Sciatic nerve (tissue), 2 donors: ENCODE data around the gene TMEM151A. TPM values are rescaled to one million over a fixed set of nuclear protein-coding genes. Genes with fewer than 3 reads are reported as not detected.
A peak's percentile ranks its signal among the peaks of the same experiment; 100 is the strongest.

ENCODE experiments used
- ATAC-seq: fragments of 200-7000 bp; cut with Tn5 transposase; one replicate; pipeline ENCODE4 v1.9.1; 2020; ENCODE audit warnings: mild to moderate bottlenecking, moderate library complexity
- DNase-seq: peaks from one replicate; pipeline ENCODE4 v3.0.0-alpha.2; 2020; ENCODE audit warnings: low spot score
- intact Hi-C: fragments of 100-400 bp; cut with DNase I; formaldehyde crosslinking; loops from one replicate; pipeline ENCODE4 v1.14.2; 2022
- total RNA-seq: library from RNA; stranded (reverse); fragmentation: NEBNext Ultra II Directional; extraction: Animal tissue kit (Norgen Biotek cat#: 25700); gene quantifications from one replicate; pipeline ENCODE4 v1.2.1, GENCODE V29; 2021
- donor health status: DM: no; HTN: no; CAD: no.
- donor health status: DM: no; HTN: no; CAD: no.

The TMEM151A gene
- total RNA-seq, 1 donor from 2014 or later = 0.31 TPM

DNA sequence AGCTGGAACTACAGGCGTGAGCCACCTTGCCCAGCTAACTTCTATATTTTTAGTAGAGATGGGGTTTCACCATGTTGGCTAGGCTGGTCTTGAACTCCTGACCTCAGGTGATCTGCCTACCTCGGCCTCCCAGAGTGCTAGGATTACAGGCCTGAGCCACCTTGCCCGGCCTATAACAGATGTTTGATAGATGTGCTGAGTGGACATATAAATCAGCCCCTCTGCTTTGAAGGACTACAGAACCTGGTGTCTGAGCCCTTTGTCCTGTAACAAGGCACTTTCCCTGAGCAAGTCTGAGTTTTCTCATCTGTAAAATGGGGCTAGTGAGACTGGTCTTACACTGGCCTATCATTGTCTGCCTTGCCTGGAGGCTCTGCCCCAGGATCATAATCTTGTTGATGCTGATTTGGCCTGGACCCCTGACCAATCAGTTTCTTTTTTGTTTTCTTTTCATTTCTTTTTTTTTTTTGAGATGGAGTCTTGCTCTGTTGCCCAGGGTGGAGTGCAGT, 37.5 kb downstream of the TMEM151A start:
- ATAC-seq = no peak
- intact Hi-C loops = no loop called here
- no peak for DNase-seq

DNA sequence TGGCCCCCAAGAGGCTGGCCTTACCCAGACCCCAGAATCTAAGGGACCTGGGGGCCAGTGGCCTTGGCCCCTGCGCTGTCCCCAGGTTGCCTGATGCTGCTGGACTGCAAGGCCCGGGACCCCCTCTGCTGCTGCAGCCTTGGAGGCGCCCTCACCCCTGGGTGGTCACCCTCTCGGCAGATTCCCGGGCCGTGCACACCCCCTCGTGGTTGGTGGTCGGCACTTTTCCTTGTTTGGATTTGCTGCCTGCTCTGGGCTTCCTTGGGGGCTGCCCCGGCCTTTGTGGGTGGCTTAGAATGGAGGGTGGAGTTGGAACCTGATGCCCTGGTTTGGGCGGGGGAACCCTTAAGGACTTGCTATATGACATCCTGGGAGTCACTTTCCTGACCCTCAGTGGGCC, 39.2 kb downstream of the TMEM151A start:
- intact Hi-C loops = no loop called here
- DNase-seq (no peak), ATAC-seq (no peak)

- DNase-seq = no peak
- ATAC-seq = no peak
- intact Hi-C loops = no loop called here
These were observed 40.1 kb downstream of the TMEM151A start for GRCh38 chr11:66331542-66332370.

DNA sequence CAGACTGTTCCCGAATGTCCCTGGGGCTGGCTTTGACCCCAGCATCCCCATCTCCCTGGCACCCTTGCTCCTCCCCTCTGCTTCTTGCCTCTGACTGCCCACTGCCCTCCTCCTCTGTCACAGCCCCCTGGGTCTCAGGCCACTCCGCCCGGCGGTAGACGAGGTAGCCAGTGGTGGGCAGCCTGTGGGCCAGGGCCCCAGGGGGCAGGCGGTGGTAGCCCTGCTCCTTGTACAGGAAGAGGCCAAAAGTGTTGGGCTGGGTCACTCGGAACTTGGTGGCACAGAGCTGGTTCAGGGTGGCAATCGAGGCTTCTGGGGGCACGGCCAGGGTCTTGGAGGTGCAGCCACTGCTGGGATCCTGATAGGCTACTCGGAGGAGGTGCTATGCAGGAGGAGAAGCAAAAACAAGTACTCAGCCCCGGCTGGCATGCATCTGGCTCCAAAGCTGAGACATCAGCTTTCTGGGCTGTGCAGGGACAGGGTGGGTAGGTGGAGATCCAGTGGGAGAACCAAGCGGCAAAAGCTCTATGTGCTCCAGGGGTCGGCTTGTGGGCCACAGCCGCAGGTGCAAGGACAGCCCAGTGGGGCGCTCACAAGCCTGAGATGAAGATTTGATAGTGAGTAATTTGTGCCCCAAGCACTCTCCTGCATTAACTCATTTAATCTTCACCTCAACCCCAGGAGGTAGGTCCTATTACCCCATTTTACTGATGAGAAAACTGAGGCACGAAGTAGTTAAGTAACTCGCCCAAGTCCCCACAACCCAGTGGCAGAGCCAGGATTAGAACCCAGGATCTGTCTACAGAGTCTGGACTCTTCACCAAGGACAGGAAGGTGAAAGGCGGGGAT, 40.9 kb downstream of the TMEM151A start:
- DNase-seq (no peak), ATAC-seq (no peak)
- intact Hi-C loops = no loop called here

DNA sequence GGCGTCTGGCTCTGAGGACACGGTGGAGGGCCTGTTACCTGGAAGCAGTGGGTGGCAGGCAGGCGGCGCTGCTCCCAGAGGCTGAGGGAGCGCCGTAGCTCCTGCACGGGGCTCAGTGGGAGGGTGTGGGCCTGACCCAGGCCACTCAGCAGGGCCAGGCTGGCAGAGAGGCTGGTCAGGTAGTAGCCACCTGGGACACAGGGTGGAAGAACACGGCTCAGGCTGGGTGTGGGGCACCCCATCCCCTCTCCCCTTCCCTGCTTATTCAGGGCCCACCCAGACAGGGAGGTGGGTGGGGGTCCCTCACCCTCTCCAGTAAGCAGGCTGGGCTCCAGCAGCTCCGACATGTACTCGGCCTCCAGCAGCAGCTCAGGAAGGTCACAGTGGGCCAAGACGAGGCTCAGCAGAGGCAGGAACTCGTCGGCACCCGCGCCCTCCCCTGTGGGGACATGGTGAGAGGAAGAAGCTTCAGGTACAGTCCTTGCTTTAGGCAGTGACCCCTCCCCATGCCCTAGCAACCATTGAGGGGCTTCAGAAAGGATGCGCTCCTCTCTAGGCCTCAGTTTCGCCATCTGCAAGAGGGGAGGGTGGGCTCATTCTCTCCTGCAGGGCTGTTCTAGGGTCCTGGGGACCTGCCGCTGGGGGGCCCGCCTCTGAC, 41.7 kb downstream of the TMEM151A start:
- ATAC-seq = no peak
- intact Hi-C loops = no loop called here
- no peak for DNase-seq

- intact Hi-C loops = no loop called here
- ATAC-seq (no peak), DNase-seq (no peak)
These were observed 42.4 kb downstream of the TMEM151A start for GRCh38 chr11:66333896-66334604.

- intact Hi-C loops = no loop called here
- ATAC-seq (no peak), DNase-seq (no peak)
These were observed 43.1 kb downstream of the TMEM151A start for GRCh38 chr11:66334605-66335442.

DNA sequence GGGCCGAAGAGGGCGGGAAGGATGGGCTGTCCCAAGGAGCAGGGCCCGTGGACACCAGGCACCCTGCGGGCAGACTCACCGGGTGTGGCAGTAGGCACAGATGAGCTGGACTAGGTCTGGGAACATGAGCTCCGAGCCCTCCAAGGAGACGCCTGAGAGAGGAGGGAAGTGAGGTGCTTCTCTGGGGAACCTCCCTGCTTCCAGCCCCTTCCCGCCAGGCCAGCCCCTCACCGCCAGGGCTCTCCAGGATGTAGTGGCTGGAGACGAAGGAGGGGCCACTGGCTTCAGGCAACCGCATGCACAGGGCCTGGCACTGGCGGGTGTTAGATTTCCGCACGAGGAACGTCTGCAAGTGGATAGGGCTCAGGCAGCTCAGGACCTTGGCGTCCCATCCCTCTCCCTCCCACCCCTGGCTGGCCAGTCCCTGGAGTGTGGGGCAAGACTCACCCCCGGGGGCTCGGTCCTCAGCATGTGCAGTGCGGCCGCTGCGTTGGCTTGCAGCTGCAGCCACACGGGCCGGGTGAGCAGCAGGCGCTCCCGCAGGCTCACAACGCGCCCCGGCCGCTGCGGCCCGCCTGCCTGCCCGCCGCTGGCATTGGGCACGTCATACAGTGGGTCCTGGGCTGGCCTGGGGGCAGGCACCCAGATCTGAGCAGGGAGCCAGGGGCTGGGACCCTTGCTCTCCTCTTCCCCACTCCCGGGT, 44.0 kb downstream of the TMEM151A start:
- DNase-seq (no peak), ATAC-seq (peak; percentile 12)
- intact Hi-C loops = no loop called here

GRCh38 chr11:66336234-66337102, 44.8 kb downstream of the TMEM151A start, which contains the start of gene RIN1:
RIN1 (minus strand) TSS chr11:66336434; CDS start chr11:66336402, 32 bp downstream.
- DNase-seq (no peak), ATAC-seq (peak; percentile 82)
- intact Hi-C loops = no loop called here

DNA sequence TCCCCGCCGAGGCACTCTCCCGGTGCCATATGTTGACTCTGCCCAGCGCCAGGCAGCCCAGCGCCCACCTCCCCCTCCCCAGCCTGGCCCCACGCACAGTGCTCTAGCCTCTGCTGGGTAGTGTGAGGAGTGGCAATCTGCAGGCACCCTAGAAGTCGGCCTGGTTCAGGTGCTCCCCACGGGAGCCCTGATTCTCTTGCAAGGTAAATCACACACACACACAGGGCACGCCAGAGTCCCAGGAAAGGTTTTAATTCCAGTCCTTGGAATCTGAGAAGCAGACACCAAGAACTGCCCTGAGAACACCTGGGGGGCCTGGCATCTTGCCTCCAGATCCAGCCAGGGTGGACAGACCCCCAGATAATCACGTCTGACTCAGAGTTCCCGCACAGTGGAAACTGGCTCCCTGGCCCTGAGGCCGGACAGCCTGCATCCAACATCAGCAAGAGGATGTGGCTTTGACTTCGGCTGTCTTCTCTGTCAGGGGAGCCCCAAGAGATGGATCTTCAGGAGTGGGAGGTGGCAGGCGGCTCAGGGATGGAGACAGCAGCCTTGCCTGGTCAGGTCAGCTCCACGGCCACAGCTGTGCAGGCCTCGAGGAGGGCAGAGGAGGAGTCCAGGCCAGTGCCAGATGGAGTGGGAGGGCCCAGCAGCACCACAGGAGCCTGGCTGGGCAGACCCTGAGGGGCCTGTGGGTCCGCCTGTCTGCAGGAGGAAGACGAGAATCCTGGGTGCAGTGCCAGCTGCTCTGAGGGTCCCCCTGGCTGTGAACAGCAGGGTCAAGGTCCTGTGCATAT, 45.6 kb downstream of the TMEM151A start:
- ATAC-seq = peak; percentile 11
- no peak for DNase-seq
- intact Hi-C loops = no loop called here

DNA sequence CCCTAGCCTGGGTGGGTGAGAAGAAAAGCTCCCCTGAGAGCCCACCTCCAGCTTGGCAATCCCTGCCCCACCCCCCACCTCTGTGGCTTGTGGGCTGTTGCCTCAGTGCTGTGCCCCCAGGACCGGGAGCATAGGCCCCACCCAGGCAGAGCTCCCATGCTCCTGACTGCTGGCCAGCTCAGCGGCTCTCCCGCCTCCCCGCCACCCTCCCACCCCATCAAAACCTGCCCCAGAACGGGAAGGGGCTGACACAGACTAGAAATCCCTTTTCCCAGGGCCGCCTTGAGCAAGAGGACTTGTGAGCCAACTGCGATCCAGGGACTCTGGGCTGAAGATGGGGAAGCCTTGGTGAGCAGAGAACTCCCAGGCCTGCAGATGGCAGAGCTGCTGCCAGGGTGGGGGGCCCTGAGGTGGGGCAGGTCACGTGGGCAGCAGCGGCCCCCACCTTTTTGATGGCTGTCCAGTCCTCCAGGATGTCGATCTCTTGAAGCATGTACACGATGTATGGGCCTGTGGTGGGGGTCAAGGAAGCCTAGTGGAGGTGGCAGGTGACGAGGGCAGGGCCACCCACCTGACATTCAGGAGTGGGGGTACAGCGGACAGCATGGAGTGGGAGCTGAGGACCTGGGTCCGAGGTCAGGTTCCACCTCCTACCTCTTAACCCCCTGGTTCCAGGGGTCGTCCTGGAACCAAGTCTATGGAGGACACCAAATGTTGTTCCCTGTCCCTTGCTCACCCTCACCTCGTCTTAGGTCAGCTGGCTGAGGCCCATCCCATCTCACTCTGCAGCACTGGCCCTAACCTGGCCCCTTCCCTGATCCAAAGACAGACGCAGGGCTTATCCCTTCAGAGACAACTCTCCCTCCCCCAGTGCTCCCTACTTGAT, 46.8 kb downstream of the TMEM151A start:
- no peak for DNase-seq
- ATAC-seq = no peak
- intact Hi-C loops = no loop called here

DNA sequence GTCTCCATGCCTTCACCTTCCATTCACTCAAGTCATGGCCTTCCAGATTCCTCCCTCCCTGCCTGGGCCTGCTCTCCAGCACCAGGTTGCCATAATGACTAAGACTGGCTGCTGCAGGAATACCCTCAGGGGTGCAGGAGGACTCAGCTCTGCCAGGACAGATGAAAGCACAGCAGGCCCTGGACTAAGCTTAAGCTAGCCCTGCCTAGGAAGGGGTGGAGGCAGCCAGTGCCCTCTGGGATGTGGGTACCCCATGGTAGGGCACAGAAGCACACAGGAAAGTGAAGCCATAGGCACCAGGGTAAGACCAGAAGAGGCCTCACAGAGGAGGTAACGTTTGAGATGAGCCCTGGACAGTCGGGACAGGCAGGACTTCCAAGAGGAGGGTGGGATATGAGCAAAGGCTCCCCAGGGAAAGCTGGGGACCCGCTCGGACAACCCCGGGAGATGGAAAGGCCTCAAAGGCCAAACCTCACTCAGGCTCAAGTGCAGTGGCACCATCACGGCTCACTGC, 47.5 kb downstream of the TMEM151A start:
- intact Hi-C loops = no loop called here
- no peak for ATAC-seq
- no peak for DNase-seq

- intact Hi-C loops = no loop called here
- ATAC-seq (no peak), DNase-seq (no peak)
These were observed 48.2 kb downstream of the TMEM151A start for GRCh38 chr11:66339686-66340483.
